SK-N-SH treated with all-trans-retinoic acid at 6 μM for 48 hours (cell line): Measurements from ENCODE around the gene RNF166.

Experiments
- ATAC-seq: fragments of 200-7000 bp; cut with Tn5 transposase; 3 replicates; pipeline ENCODE4 v1.9.1; 2020; ENCODE audit warnings: mild to moderate bottlenecking, moderate library complexity
- ARNTL ChIP-seq: fragments of 450-650 bp; formaldehyde crosslinking; IDR thresholded peaks from 2 replicates; pipeline ENCODE4 v1.5.0; 2020; ENCODE audit warnings: low read depth, mild to moderate bottlenecking, moderate library complexity, borderline replicate concordance
- BACH2 ChIP-seq: fragments of 250-450 bp; sonication (Bioruptor Pico); IDR thresholded peaks from 2 replicates; pipeline ENCODE4 v1.9.0; 2021; ENCODE audit warnings: mild to moderate bottlenecking, borderline replicate concordance
- CREB5 ChIP-seq: fragments of 250-450 bp; sonication (Bioruptor Pico); IDR thresholded peaks from 2 replicates; pipeline ENCODE4 v1.5.1; 2020; ENCODE audit warnings: low read depth, mild to moderate bottlenecking, moderate library complexity
- CSDC2 ChIP-seq: fragments of 250-450 bp; sonication (Bioruptor Pico); IDR thresholded peaks from 2 replicates; pipeline ENCODE4 v1.5.0; 2020; ENCODE audit warnings: mild to moderate bottlenecking, moderate library complexity
- ESRRG ChIP-seq: fragments of 250-450 bp; sonication (Bioruptor Pico); IDR thresholded peaks from 2 replicates; pipeline ENCODE4 v1.6.1; 2021; ENCODE audit warnings: mild to moderate bottlenecking
- GLIS3 ChIP-seq: fragments of 250-450 bp; sonication (Bioruptor Pico); IDR thresholded peaks from 2 replicates; pipeline ENCODE4 v1.5.0; 2020; ENCODE audit warnings: mild to moderate bottlenecking, moderate library complexity
- ISL1 ChIP-seq: fragments of 250-450 bp; sonication (Bioruptor Pico); IDR thresholded peaks from 2 replicates; pipeline ENCODE4 v2.1.2; 2022; ENCODE audit warnings: mild to moderate bottlenecking, moderate library complexity
- OSR1 ChIP-seq: fragments of 250-450 bp; sonication (Bioruptor Pico); IDR thresholded peaks from 2 replicates; pipeline ENCODE4 v1.8.0; 2022; ENCODE audit warnings: moderate library complexity, mild to moderate bottlenecking, inconsistent platforms
- PATZ1 ChIP-seq: fragments of 250-450 bp; sonication (Bioruptor Pico); IDR thresholded peaks from 2 replicates; pipeline ENCODE4 v1.8.0; 2020; ENCODE audit warnings: mild to moderate bottlenecking, moderate library complexity, borderline replicate concordance
- RARB ChIP-seq: fragments of 250-450 bp; sonication (Bioruptor Pico); IDR thresholded peaks from 2 replicates; pipeline ENCODE4 v1.8.0; 2021; ENCODE audit warnings: mild to moderate bottlenecking, moderate library complexity
- SNAI2 ChIP-seq: fragments of 250-450 bp; sonication (Bioruptor Pico); IDR thresholded peaks from 2 replicates; pipeline ENCODE4 v1.5.0; 2020; ENCODE audit warnings: mild to moderate bottlenecking, moderate library complexity
- TOX ChIP-seq: fragments of 250-450 bp; sonication (Bioruptor Pico); IDR thresholded peaks from 2 replicates; pipeline ENCODE4 v1.8.0; 2021; ENCODE audit warnings: mild to moderate bottlenecking, moderate library complexity, borderline replicate concordance
- TSHZ2 ChIP-seq: fragments of 250-450 bp; sonication (Bioruptor Pico); IDR thresholded peaks from 2 replicates; pipeline ENCODE4 v1.5.0; 2020; ENCODE audit warnings: mild to moderate bottlenecking, moderate library complexity
- ZC3H10 ChIP-seq: fragments of 250-450 bp; sonication (Bioruptor Pico); IDR thresholded peaks from 2 replicates; pipeline ENCODE4 v1.5.1; 2021; ENCODE audit warnings: mild to moderate bottlenecking, moderate library complexity
- ZFP3 ChIP-seq: fragments of 250-450 bp; sonication (Bioruptor Pico); IDR thresholded peaks from 2 replicates; pipeline ENCODE4 v1.5.0; 2020; ENCODE audit warnings: mild to moderate bottlenecking, moderate library complexity
- ZFP30 ChIP-seq: fragments of 450-650 bp; formaldehyde crosslinking; IDR thresholded peaks from 2 replicates; pipeline ENCODE4 v1.5.0; 2022; ENCODE audit warnings: mild to moderate bottlenecking, moderate library complexity
- ZNF565 ChIP-seq: fragments of 450-650 bp; formaldehyde crosslinking; conservative IDR thresholded peaks from 2 replicates; pipeline ENCODE4 v1.5.0; 2020; ENCODE audit warnings: low read depth, mild to moderate bottlenecking, moderate library complexity
- ZNF70 ChIP-seq: fragments of 450-650 bp; formaldehyde crosslinking; IDR thresholded peaks from 2 replicates; pipeline ENCODE4 v1.5.0; 2020; ENCODE audit warnings: mild to moderate bottlenecking, moderate library complexity
- ZNF8 ChIP-seq: fragments of 450-650 bp; formaldehyde crosslinking; IDR thresholded peaks from 2 replicates; pipeline ENCODE4 v1.5.0; 2020; ENCODE audit warnings: mild to moderate bottlenecking, moderate library complexity
- TF ChIP-seq, protein P1 (sequence below): fragments of 250-450 bp; sonication (Bioruptor Pico); IDR thresholded peaks from 2 replicates; pipeline ENCODE4 v1.5.1; 2021; ENCODE audit warnings: mild to moderate bottlenecking, moderate library complexity
- TF ChIP-seq, protein P2 (sequence below): fragments of 250-450 bp; sonication (Bioruptor Pico); IDR thresholded peaks from 2 replicates; pipeline ENCODE4 v1.8.0; 2021; ENCODE audit warnings: low read depth, mild to moderate bottlenecking, moderate library complexity, borderline replicate concordance

The RNF166 gene

GRCh38 chr16:88740727-88741055 lies 34.5 kb upstream of the RNF166 start:
- TF ChIP-seq ISL1 (CRISPR knock-in tag): no peak
- TF ChIP-seq RARB (CRISPR knock-in tag): no peak
- TF ChIP-seq, protein P1, sequence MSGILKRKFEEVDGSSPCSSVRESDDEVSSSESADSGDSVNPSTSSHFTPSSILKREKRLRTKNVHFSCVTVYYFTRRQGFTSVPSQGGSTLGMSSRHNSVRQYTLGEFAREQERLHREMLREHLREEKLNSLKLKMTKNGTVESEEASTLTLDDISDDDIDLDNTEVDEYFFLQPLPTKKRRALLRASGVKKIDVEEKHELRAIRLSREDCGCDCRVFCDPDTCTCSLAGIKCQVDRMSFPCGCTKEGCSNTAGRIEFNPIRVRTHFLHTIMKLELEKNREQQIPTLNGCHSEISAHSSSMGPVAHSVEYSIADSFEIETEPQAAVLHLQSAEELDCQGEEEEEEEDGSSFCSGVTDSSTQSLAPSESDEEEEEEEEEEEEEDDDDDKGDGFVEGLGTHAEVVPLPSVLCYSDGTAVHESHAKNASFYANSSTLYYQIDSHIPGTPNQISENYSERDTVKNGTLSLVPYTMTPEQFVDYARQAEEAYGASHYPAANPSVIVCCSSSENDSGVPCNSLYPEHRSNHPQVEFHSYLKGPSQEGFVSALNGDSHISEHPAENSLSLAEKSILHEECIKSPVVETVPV: no peak
- TF ChIP-seq ZFP30 (CRISPR knock-in tag): no peak
- TF ChIP-seq ZNF70 (CRISPR knock-in tag): no peak
- no peak for TF ChIP-seq ZNF8 (CRISPR knock-in tag)
- no peak for TF ChIP-seq SNAI2 (CRISPR knock-in tag)
- ATAC-seq: no peak

GRCh38 chr16:88739977-88740726 lies 33.9 kb upstream of the RNF166 start:
- ATAC-seq: no peak
- TF ChIP-seq ZNF70 (CRISPR knock-in tag): no peak
- TF ChIP-seq GLIS3 (CRISPR knock-in tag): no peak

DNA sequence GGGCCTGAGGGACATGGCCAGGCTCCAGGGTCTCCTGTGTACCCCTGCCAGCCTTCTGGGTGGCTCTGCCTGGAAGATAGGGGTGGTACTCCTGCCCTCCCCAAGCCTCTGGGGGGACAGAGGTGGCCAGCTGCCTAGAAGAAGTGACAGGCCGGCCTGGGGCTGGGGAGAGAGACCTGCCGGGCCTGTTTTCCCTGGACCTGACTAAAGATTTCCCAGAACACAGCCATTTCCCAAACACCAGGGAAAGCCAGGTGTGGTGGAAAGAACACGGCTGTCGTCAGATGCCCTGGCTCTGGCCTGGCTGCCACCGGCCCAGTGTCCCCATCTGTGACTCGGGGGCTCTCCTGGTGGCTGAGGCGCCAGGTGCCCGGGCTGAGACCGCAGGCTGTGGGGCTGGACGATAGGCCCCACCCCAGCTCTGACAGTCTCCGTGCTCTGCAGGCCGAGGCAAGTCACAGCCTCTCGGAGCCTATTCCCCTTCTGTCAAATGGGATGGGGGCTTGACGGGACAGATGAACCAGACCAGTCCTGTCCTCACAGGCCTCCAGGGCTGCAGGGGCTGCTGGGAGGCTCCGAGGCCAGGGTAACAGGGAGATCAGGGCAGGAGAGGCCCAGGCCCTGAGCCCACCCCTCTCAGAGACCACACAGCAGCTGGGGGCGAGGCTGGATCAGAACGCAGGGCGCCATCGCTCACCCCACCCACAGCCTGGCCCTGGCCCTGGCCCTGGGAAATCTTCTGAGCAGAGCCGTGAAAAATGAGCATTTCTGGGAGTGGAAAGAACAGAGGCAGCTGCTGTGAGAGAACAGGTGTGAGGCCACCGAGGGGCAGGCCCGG lies 33.1 kb upstream of the RNF166 start:
- ATAC-seq: no peak
- TF ChIP-seq ZC3H10 (CRISPR knock-in tag) (no peak), ZNF565 (CRISPR knock-in tag) (no peak), ZFP30 (CRISPR knock-in tag) (no peak), RARB (CRISPR knock-in tag) (no peak), ISL1 (CRISPR knock-in tag) (no peak), BACH2 (no peak), CSDC2 (no peak), ARNTL (CRISPR knock-in tag) (no peak)

DNA sequence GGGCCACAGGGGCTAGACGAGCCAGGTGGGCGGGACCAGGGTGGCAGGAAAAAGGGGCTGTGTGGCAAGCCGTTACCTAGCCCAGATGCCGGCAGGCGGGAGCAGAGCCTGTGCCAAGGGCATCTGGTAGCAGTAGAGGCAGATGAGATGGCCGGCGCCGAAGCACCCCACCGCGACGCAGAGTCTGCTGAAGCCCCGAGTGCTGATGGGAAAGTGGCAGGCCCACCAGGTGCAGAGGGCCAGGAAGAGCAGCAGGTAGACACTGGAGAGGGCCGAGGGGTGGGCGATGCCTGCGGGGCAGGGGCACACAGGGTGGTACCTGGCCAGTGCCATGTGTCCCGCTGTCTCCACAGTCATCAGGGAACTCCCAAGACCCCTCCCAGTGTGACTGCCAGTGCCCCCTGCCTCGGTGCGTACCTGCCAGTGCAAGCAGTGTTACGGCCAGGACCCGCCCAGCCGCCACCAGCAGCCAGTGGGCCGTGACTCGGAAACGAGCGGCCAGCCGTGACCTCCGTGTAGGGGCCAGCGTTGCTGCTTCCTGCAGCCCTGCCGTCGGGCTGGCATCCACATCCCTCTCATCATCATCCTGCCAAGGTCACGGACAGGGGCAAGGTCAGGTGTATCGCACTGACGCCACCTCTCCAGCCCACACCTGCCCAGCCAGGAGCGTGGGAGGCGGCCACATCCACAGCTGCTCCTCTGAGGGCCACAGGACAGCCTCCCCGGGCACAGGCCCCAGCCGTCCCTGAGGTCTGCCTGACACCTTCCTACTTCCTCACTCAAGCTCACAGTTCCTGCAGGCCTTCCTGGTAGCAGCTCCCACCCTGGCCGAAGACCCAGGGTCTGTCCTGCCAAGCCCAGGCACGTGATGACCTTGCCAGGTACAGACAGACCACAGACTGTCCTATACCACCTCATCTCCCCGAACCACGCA lies 32.2 kb upstream of the RNF166 start:
- TF ChIP-seq, protein P1: no peak
- TF ChIP-seq ARNTL (CRISPR knock-in tag) (no peak), CSDC2 (no peak), ZNF8 (CRISPR knock-in tag) (no peak), GLIS3 (CRISPR knock-in tag) (no peak), TOX (CRISPR knock-in tag) (no peak), CREB5 (CRISPR knock-in tag) (no peak), PATZ1 (CRISPR knock-in tag) (no peak), ESRRG (no peak), ZNF565 (CRISPR knock-in tag) (no peak), ZC3H10 (CRISPR knock-in tag) (no peak), ZFP30 (CRISPR knock-in tag) (no peak), OSR1 (no peak), RARB (CRISPR knock-in tag) (no peak), TSHZ2 (CRISPR knock-in tag) (no peak), ZFP3 (CRISPR knock-in tag) (no peak), SNAI2 (CRISPR knock-in tag) (no peak), ZNF70 (CRISPR knock-in tag) (no peak)
- TF ChIP-seq, protein P2, sequence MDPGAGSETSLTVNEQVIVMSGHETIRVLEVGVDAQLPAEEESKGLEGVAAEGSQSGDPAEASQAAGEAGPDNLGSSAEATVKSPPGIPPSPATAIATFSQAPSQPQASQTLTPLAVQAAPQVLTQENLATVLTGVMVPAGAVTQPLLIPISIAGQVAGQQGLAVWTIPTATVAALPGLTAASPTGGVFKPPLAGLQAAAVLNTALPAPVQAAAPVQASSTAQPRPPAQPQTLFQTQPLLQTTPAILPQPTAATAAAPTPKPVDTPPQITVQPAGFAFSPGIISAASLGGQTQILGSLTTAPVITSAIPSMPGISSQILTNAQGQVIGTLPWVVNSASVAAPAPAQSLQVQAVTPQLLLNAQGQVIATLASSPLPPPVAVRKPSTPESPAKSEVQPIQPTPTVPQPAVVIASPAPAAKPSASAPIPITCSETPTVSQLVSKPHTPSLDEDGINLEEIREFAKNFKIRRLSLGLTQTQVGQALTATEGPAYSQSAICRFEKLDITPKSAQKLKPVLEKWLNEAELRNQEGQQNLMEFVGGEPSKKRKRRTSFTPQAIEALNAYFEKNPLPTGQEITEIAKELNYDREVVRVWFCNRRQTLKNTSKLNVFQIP (CRISPR knock-in tag): no peak
- ATAC-seq: no peak
